Measurements from ENCODE around the gene UBB.

The UBB gene

DNA sequence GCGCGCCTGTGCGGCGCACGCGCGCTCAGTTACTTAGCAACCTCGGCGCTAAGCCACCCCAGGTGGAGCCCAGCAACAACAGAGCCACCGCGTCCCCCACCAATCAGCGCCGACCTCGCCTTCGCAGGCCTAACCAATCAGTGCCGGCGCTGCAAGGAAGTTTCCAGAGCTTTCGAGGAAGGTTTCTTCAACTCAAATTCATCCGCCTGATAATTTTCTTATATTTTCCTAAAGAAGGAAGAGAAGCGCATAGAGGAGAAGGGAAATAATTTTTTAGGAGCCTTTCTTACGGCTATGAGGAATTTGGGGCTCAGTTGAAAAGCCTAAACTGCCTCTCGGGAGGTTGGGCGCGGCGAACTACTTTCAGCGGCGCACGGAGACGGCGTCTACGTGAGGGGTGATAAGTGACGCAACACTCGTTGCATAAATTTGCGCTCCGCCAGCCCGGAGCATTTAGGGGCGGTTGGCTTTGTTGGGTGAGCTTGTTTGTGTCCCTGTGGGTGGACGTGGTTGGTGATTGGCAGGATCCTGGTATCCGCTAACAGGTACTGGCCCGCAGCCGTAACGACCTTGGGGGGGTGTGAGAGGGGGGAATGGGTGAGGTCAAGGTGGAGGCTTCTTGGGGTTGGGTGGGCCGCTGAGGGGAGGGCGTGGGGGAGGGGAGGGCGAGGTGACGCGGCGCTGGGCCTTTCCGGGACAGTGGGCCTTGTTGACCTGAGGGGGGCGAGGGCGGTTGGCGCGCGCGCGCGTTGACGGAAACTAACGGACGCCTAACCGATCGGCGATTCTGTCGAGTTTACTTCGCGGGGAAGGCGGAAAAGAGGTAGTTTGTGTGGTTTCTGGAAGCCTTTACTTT lies at the start of gene UBB:
Gene UBB (plus strand): TSS at position 452 of the 856 bp plus-strand sequence. CDS start 817 bp downstream, outside the sequence.
- DNase-seq, result peak; percentile 98
- in situ Hi-C loops (cut with HindIII; ENCODE audit: low pct_ligation_motif_present, low pct_unique_long_range_greater_than_20kb, low sequenced_read_pairs), result loop anchor here (25.0 kb wide), 1 partner anchor 131 kb away; no protein-coding TSS in a partner anchor

DNA sequence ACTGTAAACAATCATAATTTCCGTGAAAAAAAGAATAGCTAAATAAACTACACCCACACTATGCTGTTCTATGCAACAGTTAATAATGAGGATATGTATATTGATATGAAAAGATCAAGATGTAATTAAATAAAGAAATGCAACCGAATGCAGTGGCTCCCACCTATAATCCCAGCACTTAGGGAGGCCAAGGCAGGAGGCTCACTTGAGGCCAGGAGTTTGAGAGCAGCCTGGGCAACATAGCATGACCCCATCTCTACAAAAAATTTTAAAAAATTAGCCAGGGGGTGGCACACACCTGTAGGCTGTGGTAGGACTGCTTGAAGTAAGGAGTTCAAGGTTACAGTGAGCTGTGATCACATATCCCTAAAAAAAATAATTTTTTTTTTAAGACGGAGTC lies 42.5 kb upstream of the UBB start:
- DNase-seq, result no peak
- in situ Hi-C loops (cut with HindIII; ENCODE audit: low pct_ligation_motif_present, low pct_unique_long_range_greater_than_20kb, low sequenced_read_pairs), result no loop called here

DNA sequence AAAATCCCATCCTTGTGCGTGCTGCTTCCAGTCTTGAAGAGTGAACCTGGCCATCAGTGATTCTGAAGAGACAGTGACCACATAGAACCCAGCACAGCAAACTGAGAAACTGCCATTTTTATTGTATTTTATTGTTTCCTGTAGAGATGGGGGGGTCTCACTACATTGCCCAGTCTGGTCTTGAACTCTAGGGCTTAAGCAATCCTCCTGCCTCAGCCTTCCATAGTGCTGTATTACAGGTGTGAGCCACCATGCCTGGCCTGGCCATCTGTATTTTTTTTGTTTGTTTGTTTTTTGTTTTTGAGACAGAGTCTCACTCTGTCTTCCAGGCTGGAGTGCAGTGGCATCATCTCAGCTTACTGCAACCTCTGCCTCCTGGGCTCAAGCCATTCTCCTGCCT lies 41.5 kb upstream of the UBB start:
- no peak for DNase-seq
- in situ Hi-C loops (cut with HindIII; ENCODE audit: low pct_ligation_motif_present, low pct_unique_long_range_greater_than_20kb, low sequenced_read_pairs), result no loop called here

DNA sequence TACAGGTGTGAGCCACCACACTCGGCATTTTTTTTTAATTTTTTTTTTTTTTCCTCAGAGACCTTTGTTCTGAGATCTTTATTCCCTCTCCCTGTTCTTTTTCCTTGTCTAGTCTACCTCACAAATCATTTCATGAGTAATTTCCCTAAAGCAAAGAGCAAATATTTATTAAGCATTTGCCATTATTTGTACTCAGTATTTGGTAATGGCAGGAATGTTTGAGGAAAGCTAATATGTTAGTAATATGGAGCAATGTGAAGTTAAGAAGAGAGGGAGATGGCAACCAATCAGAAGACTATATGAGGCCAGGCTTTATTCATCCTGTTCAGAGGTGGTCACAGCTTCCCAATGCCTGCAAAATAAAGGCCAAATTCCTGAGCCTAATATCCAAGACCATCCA lies 40.9 kb upstream of the UBB start:
- DNase-seq, result no peak
- in situ Hi-C loops (cut with HindIII; ENCODE audit: low pct_ligation_motif_present, low pct_unique_long_range_greater_than_20kb, low sequenced_read_pairs), result no loop called here

DNA sequence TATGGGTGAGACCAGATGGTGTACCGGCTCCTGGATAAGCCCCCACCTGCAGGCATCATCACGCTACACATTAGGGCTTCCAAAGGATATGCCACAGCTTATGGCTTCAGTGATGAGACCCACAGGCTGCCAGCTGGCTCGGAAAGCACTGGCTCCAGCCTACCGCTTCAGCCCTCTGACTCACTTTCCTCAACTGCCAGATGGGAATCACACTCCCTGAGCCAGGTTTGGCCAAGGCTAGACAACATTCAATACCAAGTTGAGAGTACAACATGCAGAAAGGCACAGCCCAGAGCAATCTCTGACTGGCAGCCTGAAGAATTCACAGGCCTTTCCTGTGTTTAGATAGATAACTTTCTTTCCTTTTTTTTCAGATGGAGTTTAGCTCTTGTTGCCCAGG lies 37.9 kb upstream of the UBB start:
- in situ Hi-C loops (cut with HindIII; ENCODE audit: low pct_ligation_motif_present, low pct_unique_long_range_greater_than_20kb, low sequenced_read_pairs), result no loop called here
- DNase-seq, result no peak

DNA sequence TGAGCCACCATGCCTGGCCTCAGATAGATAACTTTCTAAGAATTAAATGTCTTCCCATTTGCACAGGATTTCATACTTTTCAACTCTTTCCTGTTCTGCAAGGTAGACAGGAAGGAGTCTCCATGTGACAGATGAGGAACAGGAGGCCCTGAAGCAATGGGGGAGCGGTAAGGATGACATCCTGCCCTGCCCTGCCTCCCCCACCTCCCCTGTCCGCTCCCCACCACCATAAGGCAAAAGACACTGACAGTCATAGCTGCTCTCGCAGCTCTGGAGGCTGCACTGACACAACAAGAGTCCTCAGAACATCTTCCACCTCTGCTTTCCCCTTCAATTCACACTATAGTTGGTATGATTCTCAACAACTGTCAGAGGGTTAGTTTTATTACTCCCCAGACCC lies 37.3 kb upstream of the UBB start:
- DNase-seq, result no peak
- in situ Hi-C loops (cut with HindIII; ENCODE audit: low pct_ligation_motif_present, low pct_unique_long_range_greater_than_20kb, low sequenced_read_pairs), result no loop called here

DNA sequence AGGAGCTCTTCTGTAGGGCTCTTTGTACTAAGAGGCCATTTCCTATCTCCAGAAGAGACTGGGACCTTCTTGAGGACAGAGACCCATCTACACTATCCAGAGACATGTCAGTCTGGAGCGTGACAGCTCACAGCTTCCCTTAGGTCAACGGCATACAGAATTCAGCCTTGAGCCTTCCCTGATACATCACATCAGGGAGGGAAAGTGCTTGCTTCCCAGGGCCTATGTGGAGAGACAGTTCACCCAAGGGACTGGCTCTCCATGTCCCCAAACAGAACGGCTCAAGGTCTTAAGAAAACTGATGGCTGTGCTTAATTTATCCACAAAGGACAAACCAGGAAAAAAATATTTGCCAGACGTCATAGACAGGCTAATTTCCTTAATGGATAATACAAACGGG lies 35.3 kb upstream of the UBB start:
- in situ Hi-C loops (cut with HindIII; ENCODE audit: low pct_ligation_motif_present, low pct_unique_long_range_greater_than_20kb, low sequenced_read_pairs), result no loop called here
- no peak for DNase-seq

DNA sequence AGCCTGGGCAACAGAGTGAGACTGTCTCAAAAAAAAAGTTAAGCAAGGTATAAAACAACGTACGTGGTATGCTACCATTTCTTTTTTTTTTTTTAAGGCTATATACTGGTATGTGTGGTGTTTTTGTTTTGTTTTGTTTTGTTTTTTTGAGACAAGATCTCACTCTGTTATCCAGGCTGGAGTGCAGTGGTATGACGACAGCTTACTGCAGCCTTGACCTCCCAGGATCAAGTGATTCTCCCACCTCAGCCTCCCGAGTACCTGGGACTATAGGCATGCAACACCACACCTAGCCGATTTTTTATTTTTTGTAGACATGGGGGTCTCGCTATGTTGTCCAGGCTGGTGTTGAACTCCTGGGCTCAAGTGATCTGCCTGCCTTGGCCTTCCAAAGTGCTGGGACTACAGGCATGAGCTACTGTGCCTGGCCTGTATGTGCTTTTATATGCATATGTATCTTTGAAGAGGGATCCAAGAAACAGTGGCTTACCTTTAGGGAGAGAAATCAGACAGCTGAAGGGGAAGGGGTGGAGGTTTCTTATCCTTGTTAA lies 34.1 kb upstream of the UBB start:
- DNase-seq, result no peak
- in situ Hi-C loops (cut with HindIII; ENCODE audit: low pct_ligation_motif_present, low pct_unique_long_range_greater_than_20kb, low sequenced_read_pairs), result no loop called here

DNA sequence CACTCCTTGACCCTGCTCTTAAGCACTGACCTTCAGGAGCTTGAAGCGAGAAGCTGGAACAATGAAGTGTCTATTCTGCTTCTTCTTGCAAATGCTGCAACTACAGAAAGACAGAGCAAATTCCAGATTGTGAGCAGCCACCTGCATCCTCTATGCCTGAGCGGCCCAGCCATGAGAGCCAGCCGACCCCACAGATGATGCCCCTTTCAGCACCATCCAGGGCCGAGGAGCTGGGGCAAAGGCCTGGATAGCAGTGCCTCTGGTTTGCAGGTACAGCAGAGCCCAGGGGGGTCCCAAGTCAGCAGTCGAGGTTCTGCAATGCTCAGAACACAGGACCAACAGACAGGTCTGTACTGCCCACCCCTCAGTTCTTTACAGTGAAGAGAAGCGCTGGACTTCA lies 32.3 kb upstream of the UBB start:
- in situ Hi-C loops (cut with HindIII; ENCODE audit: low pct_ligation_motif_present, low pct_unique_long_range_greater_than_20kb, low sequenced_read_pairs), result no loop called here
- DNase-seq, result no peak

DNA sequence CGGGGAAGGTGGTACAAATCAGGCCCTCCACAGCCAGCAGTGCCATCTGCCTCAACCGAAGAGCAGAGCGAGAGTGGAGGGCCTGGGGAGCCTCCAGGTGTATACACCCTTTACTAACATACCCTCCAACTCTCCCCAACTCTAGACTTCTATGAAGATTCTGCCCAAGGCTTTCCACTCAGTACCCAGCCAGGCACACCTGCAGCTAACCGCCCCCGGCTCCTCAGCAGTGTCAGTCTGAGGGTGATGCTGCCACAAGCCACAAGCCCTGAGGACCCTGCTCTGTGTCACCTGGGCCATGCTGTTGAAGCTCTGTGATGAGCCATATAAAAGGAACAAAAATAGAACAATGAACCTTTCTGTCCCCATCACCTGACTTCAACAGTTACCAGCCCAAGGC lies 31.5 kb upstream of the UBB start:
- in situ Hi-C loops (cut with HindIII; ENCODE audit: low pct_ligation_motif_present, low pct_unique_long_range_greater_than_20kb, low sequenced_read_pairs), result no loop called here
- no peak for DNase-seq

DNA sequence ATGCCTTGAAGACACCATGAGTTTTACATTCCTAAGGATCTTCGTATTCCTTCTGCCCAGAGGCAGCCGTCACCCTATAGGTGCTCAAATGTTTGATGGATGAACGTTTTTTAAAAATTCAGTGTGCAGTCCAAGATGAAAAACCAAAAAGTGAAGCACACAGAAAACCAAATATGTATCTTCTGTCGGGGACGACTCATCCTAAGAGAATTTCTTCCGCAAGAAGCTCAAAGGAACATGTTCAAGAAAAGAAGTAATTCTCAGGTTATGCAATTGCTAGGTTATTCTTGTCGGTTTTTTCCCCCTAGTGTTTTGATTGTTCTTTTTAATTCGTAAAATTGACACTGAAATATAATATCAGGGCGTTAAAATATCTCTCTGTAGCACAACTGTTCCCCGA lies 29.1 kb upstream of the UBB start:
- in situ Hi-C loops (cut with HindIII; ENCODE audit: low pct_ligation_motif_present, low pct_unique_long_range_greater_than_20kb, low sequenced_read_pairs), result no loop called here
- DNase-seq, result no peak

DNA sequence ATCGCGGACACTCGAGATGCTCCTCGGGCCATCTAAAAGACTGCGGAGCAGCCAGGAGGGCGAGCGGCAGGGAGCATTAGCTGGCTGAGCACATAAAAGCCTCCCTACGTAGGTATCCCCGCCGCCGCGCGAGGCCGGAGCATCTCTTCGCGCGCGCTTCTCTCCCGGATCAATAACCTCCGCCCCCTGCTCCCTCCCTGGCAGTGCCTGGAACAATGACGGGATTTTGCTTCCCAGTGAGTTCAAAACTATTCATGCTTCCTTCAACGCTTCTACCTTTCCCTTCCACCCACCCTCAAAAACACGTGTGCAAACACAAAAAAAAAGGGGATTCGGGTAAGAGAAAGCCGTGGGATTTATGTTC lies 28.6 kb upstream of the UBB start:
- peak; percentile 40 for DNase-seq
- in situ Hi-C loops (cut with HindIII; ENCODE audit: low pct_ligation_motif_present, low pct_unique_long_range_greater_than_20kb, low sequenced_read_pairs), result no loop called here

DNA sequence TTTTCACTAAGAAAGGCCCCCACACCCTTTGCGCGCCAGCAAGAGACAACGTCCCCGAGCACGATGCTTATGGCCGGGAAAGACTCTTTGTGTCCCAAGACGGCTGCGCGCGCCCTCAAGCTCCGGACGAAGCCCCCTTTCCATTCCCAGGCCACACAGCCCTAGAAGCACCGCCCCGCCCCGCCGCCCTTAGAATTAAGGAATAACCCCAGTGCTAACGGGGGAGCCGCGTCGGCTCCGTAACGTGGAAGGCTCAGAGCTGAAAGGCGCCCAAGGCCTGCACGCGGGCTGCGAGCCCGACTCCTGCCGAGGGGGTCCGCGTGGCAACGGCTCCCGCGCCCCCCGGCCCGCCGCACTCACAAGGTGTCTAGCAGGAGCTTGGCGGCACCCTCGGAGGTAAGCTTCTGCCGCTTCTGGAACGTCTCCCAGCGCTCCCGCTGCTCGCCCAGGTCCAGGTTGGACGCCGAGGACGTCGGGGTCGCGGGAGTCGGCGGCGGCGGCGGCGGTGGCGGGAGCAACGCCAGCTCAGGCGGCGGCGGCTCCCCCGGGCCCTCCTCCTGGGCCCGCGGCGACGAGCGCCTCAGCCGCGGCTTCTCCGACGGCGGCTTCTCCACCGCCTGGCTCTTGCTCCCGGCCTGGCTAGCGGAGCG lies 28.1 kb upstream of the UBB start:
- DNase-seq, result peak; percentile 23
- in situ Hi-C loops (cut with HindIII; ENCODE audit: low pct_ligation_motif_present, low pct_unique_long_range_greater_than_20kb, low sequenced_read_pairs), result no loop called here

DNA sequence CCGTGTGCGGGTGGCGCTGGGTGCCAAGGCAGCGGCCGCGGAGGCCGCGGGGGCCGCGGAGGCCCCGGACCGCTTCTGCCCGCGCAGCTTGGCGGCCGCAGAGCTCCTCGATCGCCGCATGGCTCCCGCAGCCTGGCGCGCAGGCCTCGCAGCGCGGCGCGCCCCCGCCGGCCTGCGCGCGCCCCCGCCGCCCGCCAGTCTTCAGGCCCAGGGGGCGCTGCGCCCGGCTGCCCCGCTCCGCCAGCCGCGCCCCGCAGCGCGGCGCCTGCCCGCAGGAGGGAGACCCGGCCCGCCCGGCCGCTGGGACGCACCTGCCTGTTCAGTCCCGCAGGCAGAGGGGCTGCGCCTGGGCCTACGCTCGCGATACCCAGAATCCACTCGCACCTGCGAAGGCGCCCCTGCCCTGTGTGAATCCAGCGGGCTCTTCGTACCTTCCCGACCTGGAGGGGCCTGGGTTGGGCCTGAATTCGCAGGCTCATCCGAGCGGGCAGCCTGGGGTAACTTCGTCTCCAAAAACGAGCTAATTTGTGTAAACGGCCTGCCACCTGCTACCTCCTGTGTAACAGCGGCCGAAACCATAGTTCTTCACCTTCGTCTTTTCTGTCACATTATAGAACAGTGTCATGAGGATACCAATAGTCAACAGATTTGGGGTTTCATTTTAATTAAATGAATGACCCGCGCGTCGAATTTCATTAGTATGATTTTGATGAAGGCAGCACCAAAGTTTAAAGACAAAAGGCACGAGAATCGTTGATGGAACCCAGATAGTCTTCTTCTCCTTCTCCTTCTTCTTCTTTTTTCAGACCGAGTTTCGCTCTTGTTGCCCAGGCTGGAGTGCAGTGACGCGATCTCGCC lies 27.3 kb upstream of the UBB start, which contains the start of gene CENPV:
Gene CENPV (minus strand): TSS at position 153 of the 858 bp plus-strand sequence. CDS start 33 bp downstream, at position 120.
- in situ Hi-C loops (cut with HindIII; ENCODE audit: low pct_ligation_motif_present, low pct_unique_long_range_greater_than_20kb, low sequenced_read_pairs), result no loop called here
- DNase-seq, result peak; percentile 51

DNA sequence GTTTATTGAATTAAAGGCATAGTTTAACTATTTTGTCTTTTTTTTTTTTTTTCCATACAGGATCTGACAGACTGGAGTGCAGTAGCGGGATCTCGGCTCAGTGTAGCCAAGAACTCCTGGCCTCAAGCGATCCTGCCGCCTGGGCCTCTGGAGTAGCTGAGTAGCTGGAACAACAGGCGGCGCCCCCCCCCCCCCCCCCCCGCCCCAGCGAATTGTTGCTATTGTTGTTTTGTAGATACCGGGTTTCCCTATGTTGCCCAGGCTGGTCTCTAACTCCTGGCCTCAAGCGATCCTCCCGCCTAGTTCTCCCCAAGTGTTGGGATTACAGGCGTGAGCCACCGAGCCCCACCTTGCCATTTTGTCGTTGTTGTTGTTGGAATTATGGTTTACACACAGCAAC lies 26.3 kb upstream of the UBB start:
- in situ Hi-C loops (cut with HindIII; ENCODE audit: low pct_ligation_motif_present, low pct_unique_long_range_greater_than_20kb, low sequenced_read_pairs), result no loop called here
- no peak for DNase-seq

DNA sequence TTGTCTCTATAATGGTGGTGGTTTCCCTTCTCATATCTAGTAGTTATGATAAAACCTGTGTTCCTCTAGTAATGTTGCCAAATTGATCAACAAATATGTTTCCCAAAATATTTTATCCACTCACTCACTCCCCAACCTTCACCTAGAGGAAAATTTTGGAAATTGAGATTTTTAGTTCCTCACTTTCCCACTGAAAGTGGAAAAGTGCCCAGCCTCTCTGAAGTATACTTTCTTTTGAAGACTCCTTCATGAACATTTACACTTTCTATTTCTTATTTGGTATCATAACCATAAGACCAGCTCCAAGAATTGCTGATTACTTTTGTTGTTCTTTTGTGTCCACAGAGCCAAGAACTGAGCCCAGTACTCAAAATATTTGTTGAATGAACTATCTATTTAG lies 22.5 kb upstream of the UBB start:
- in situ Hi-C loops (cut with HindIII; ENCODE audit: low pct_ligation_motif_present, low pct_unique_long_range_greater_than_20kb, low sequenced_read_pairs), result no loop called here

DNA sequence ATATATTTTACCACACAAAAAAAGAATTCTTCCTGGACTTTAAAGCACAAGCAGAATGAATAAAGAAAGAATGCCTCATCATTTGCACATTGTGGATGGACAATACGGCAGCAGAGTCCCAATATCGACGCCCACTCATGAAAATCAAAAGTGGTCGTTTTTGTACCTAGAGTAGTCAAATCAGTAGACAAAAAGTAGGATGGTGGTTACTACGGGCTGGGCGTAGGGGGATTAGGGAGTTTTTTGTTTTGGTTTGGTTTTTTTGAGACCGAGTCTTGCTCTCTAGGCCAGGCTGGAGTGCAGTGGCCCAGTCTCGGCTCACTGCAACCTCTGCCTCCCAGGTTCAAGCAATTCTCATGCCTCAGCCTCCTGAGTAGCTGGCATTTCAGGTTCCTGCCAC lies 19.0 kb upstream of the UBB start:
- DNase-seq, result no peak
- in situ Hi-C loops (cut with HindIII; ENCODE audit: low pct_ligation_motif_present, low pct_unique_long_range_greater_than_20kb, low sequenced_read_pairs), result no loop called here

More for the DNA sequence above, 22.5 kb upstream of the UBB start:
- DNase-seq, result no peak

DNA sequence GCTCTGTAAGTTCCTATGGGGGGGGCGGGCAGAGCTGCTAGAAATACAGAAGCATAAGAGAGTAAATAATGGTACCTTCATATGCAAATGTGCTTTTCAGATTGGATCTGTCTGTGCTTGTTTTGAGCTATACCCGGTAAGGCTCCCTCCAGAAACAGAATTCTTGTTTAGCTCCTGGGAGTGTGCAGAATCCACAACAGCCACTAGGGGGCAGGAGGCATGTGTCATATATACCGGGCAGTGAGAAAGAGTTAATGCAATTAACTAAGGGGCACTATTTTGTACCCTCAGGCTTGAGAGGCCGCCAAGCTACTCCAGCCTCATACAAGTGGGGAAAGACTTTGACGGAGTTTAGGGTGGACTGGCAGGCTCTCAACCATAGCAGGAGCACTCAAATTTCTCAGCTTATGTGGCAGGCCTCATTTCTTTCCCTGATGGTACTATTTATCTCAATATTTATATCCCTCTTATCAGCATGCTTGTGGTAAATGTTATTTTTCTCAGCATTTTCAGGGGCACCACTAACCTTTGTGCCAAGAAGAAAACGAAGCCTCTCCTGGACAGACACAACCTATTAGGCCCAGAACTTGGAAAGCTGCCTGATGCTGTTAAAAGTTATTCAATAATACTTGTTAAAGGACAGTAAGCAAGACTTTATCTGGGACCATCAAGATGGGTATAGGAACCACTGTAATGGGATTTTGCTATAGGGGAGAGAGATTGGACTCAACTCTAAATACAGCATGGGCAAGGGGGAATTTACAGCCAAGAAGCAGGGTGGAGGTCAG lies 16.9 kb upstream of the UBB start:
- peak; percentile 77 for DNase-seq
- in situ Hi-C loops (cut with HindIII; ENCODE audit: low pct_ligation_motif_present, low pct_unique_long_range_greater_than_20kb, low sequenced_read_pairs), result no loop called here
